Loucy (cell line): Measurements from ENCODE around the gene VPS51.

Experiments used
- H2AFZ ChIP-seq: fragments of 200-600 bp; sonication (generic); 2 replicates; pipeline ENCODE4 v1.6.0; 2016; ENCODE audit warnings: antibody characterized with exemption, mild to moderate bottlenecking, low read length, moderate library complexity
- H3F3A ChIP-seq: fragments of 200-600 bp; 2 replicates; pipeline ENCODE4 v1.6.0; 2016; ENCODE audit warnings: antibody characterized with exemption, low read depth, mild to moderate bottlenecking
- H3K27me3 ChIP-seq: fragments of 200-600 bp; sonication (generic); 2 replicates; pipeline ENCODE4 v1.6.1; 2014; ENCODE audit warnings: low read length, mild to moderate bottlenecking; ENCODE audit not compliant: insufficient read depth, poor library complexity, severe bottlenecking
- H3K36me3 ChIP-seq: fragments of 200-600 bp; sonication (generic); 2 replicates; pipeline ENCODE4 v1.6.1; 2016; ENCODE audit warnings: low read length; ENCODE audit not compliant: insufficient read depth
- H3K4me1 ChIP-seq: fragments of 200-600 bp; sonication (generic); 2 replicates; pipeline ENCODE4 v1.5.1; 2014; ENCODE audit warnings: low read length, mild to moderate bottlenecking; ENCODE audit not compliant: insufficient read depth, poor library complexity, severe bottlenecking
- H3K4me2 ChIP-seq: fragments of 200-600 bp; sonication (generic); 2 replicates; pipeline ENCODE4 v1.6.0; 2014; ENCODE audit warnings: antibody characterized with exemption, low read length, low read depth, mild to moderate bottlenecking; ENCODE audit not compliant: poor library complexity, severe bottlenecking
- H3K4me3 ChIP-seq: fragments of 200-600 bp; sonication (generic); 2 replicates; pipeline ENCODE4 v1.5.1; 2014; ENCODE audit warnings: low read length, mild to moderate bottlenecking, mixed read lengths; ENCODE audit not compliant: poor library complexity, severe bottlenecking
- H3K79me2 ChIP-seq: fragments of 200-600 bp; sonication (generic); 2 replicates; pipeline ENCODE4 v1.6.1; 2014; ENCODE audit warnings: low read length; ENCODE audit not compliant: insufficient read depth
- H3K9ac ChIP-seq: fragments of 200-600 bp; sonication (generic); 2 replicates; pipeline ENCODE4 v1.6.0; 2014; ENCODE audit warnings: mild to moderate bottlenecking, low read depth, low read length, moderate library complexity; ENCODE audit not compliant: poor library complexity, severe bottlenecking
- H3K9me2 ChIP-seq: fragments of 200-600 bp; sonication (generic); replicated peaks from 2 replicates; pipeline ENCODE4 v1.6.1; 2016; ENCODE audit warnings: low read depth, low read length, mixed read lengths
- H3K9me3 ChIP-seq: fragments of 200-600 bp; sonication (generic); 2 replicates; pipeline ENCODE4 v1.6.1; 2014; ENCODE audit warnings: mild to moderate bottlenecking, antibody characterized with exemption, low read length, low read depth; ENCODE audit not compliant: insufficient read depth
- H4K20me1 ChIP-seq: fragments of 200-600 bp; sonication (generic); 2 replicates; pipeline ENCODE4 v1.6.0; 2014; ENCODE audit warnings: antibody characterized with exemption, low read length, mild to moderate bottlenecking; ENCODE audit not compliant: insufficient read depth, poor library complexity, severe bottlenecking
- EZH2phosphoT487 ChIP-seq: fragments of 200-600 bp; IDR thresholded peaks from 2 replicates; pipeline ENCODE4 v1.6.1; 2018; ENCODE audit warnings: antibody characterized with exemption, mild to moderate bottlenecking, moderate library complexity, borderline replicate concordance
- TF ChIP-seq, protein P1 (sequence below): fragments of 200-600 bp; sonication (generic); conservative IDR thresholded peaks from 2 replicates; pipeline ENCODE4 v1.5.1; 2014; ENCODE audit warnings: mild to moderate bottlenecking, antibody characterized with exemption, low read length

VPS51 gene

DNA sequence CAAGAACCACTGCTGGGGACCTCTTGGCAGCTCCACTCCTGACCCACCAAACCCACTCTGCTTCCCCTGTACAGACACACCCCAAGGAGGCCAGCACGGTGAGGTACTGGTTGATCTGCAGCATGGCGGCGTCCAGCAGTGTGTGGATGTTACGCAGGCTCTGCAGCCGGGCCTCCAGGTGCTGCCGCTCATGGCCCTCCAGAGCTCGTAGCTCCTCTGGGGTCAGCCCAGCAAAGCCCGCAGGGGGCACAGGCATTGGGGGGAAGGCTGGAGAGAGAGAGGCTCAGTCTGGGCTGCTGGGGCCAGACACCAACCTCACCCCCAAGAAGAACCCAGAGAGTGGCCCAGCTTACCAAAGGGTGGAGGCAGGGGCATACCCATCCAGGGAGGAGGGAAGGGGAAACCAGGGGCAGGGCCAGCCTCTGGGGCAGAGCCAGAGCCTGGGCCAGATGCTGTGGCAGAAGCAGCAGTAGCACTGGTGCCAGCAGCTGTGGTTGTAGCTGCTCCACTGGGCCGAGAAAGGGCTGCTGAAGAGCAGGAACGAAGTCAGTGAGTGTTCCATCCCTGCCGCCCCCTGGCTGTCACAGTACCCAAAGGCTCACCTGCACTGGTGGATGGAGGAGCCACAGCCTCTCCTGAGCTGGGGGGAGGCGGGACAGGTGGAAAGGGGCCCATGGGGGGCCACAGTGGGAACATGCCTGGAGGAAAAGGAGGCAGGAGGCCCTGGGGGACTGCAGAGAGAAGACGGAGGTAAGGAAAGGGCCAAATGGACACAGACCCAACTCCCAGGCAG is 33.8 kb downstream of the VPS51 start:
- Histone ChIP-seq H3K9ac (no peak overlapping the region), H3F3A (no peaks in the 10 kb centered on the region), H3K9me2 (no peaks in the 10 kb centered on the region), H3K4me3 (no peak overlapping the region), H2AFZ (no peak overlapping the region), H3K79me2 (peaks cover 32% of the 10 kb centered on the region), H3K36me3 (peaks cover 57% of the 10 kb centered on the region), H3K27me3 (no peaks in the 10 kb centered on the region), H3K4me1 (peaks cover 17% of the 10 kb centered on the region), H3K4me2 (no peak overlapping the region), H3K9me3 (no peaks in the 10 kb centered on the region), H4K20me1 (peaks cover 21% of the 10 kb centered on the region)
- TF ChIP-seq, protein P1, sequence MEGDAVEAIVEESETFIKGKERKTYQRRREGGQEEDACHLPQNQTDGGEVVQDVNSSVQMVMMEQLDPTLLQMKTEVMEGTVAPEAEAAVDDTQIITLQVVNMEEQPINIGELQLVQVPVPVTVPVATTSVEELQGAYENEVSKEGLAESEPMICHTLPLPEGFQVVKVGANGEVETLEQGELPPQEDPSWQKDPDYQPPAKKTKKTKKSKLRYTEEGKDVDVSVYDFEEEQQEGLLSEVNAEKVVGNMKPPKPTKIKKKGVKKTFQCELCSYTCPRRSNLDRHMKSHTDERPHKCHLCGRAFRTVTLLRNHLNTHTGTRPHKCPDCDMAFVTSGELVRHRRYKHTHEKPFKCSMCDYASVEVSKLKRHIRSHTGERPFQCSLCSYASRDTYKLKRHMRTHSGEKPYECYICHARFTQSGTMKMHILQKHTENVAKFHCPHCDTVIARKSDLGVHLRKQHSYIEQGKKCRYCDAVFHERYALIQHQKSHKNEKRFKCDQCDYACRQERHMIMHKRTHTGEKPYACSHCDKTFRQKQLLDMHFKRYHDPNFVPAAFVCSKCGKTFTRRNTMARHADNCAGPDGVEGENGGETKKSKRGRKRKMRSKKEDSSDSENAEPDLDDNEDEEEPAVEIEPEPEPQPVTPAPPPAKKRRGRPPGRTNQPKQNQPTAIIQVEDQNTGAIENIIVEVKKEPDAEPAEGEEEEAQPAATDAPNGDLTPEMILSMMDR, result no peak
- TF ChIP-seq EZH2phosphoT487, result no peak

DNA sequence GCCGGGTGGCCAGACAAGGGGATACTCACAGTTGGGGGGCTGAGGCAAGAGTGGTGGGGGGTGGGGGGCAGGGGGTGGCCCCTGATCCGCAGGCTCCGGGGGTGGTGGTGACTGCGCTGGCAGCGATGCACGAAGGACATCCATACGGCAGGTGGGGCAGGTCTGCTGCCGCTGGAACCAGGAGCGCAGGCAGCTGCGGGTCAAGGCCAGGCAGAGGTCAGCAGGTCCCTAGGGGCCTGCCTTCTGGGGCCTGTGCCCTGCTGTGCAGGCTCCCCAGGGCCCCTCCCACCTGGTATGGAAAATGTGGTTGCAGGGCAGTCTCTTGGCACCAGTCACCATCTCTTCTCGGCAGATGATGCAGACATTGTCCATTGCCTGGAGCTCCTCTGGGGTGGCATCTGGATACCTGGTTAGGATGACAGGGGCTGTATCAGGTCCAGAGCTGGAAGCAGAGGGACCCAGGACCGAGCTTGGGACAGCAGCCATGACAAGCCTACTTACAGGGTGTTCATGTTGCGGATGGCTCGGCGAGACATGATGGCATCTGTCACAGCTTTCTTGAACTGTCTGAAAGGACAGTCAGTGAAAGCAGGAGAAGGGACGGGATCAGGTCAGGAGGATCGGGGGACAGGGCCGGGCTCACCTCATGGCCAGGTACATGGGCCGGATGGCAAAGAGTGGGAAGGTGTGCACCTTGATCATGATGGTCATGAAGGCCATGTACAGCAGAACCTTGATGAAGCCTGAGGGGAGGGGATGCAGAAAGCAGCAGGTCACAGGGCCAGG is 34.8 kb downstream of the VPS51 start:
- no peak overlapping the region for H3K4me3 ChIP-seq

DNA sequence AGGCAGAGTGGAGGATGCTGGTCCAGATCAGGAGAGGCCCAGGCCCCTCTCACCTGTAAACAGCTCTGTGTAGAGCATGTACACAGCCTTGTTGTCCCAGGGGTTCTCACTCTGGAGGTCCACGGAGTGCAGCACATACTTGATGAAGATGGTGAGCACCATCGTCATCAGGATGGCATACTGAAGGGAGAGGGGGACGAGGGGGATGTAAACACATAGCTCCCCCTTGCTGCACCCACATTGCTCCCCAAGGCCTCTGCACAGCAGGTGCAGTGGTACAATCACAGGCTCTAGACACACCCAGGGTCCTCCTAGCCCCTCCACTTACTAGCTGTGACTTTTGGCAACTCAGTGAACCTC is 35.4 kb downstream of the VPS51 start:
- Histone ChIP-seq H3K9me2 (no peaks in the 10 kb centered on the region), H3K36me3 (peaks cover 49% of the 10 kb centered on the region), H2AFZ (no peak overlapping the region), H4K20me1 (peaks cover 21% of the 10 kb centered on the region), H3K27me3 (no peaks in the 10 kb centered on the region), H3K4me1 (peaks cover 24% of the 10 kb centered on the region), H3K4me3 (no peak overlapping the region), H3K9me3 (no peaks in the 10 kb centered on the region), H3K79me2 (peaks cover 26% of the 10 kb centered on the region), H3K4me2 (no peak overlapping the region), H3K9ac (no peak overlapping the region), H3F3A (no peaks in the 10 kb centered on the region)
- no peak for TF ChIP-seq EZH2phosphoT487
- TF ChIP-seq, protein P1, result no peak

More for the DNA sequence above, 34.8 kb downstream of the VPS51 start:
- Histone ChIP-seq H4K20me1 (peaks cover 21% of the 10 kb centered on the region), H3K4me2 (no peak overlapping the region), H3K4me1 (peaks cover 20% of the 10 kb centered on the region), H3K79me2 (peaks cover 26% of the 10 kb centered on the region), H3K9me2 (no peaks in the 10 kb centered on the region), H3K9me3 (no peaks in the 10 kb centered on the region), H3K36me3 (peaks cover 53% of the 10 kb centered on the region), H3F3A (no peaks in the 10 kb centered on the region), H3K9ac (no peak overlapping the region), H2AFZ (no peak overlapping the region), H3K27me3 (no peaks in the 10 kb centered on the region)
- TF ChIP-seq, protein P1, result no peak
- TF ChIP-seq EZH2phosphoT487, result no peak
